Left lung (tissue), 10 donors: ENCODE results near the gene CHRM4. TPM values are rescaled to one million over a fixed set of nuclear protein-coding genes. Genes with fewer than 3 reads are reported as not detected.

Experiments
- ATAC-seq: fragments of 200-7000 bp; cut with Tn5 transposase; one replicate; pipeline ENCODE4 v1.9.1; 2020; ENCODE audit warnings: moderate library complexity
- DNase-seq, 4 donors: peaks; one replicate each; pipeline ENCODE4 v3.0.0-alpha.2; 2013 to 2020
- H3K27ac ChIP-seq, 2 donors: fragments of 200-600 bp; sonication (generic) in 1 of 2; one replicate each; pipeline versions ENCODE4 v1.5.0 to v1.8.0; 2020 to 2021
- H3K27me3 ChIP-seq, 2 donors: fragments of 200-600 bp; sonication (generic) in 1 of 2; one replicate each; pipeline versions ENCODE4 v1.5.0 to v1.8.0; 2020 to 2021
- H3K36me3 ChIP-seq, 2 donors: fragments of 200-600 bp; sonication (generic) in 1 of 2; one replicate each; pipeline versions ENCODE4 v1.5.0 to v1.8.0; 2020 to 2021
- H3K4me1 ChIP-seq, 2 donors: fragments of 200-600 bp; one replicate each; pipeline ENCODE4 v1.8.0; 2021
- H3K4me3 ChIP-seq, 2 donors: fragments of 200-600 bp; sonication (generic) in 1 of 2; one replicate each; pipeline versions ENCODE4 v1.5.0 to v1.8.0; 2020 to 2021; ENCODE audit warnings: mild to moderate bottlenecking in 1 of 2
- H3K9me3 ChIP-seq, 2 donors: fragments of 200-600 bp; sonication (generic) in 1 of 2; one replicate each; pipeline versions ENCODE4 v1.5.0 to v1.8.0; 2020 to 2021
- intact Hi-C, 2 donors: fragments of 100-400 bp; cut with DNase I; formaldehyde crosslinking; loops; one replicate each; pipeline versions ENCODE4 v1.11.2 to v1.14.2; 2022
- polyA plus RNA-seq, 6 donors: library from polyadenylated mRNA; unstranded; fragments of 120-200 nt; gene quantifications; one replicate each; pipeline ENCODE4 v1.2.1, GENCODE V29; 2013; ENCODE audit not compliant: insufficient read length in 6 of 6
- total RNA-seq, 2 donors: library from RNA; stranded (reverse); fragmentation: NEBNext Ultra II Directional; extraction: Animal tissue kit (Norgen Biotek cat#: 25700); gene quantifications; one replicate each; pipeline ENCODE4 v1.2.1, GENCODE V29; 2021
- TF ChIP-seq, protein P1 (sequence below), 2 donors: fragments of 200-600 bp; sonication (generic) in 1 of 2; IDR thresholded peaks; one replicate each; pipeline versions ENCODE4 v1.5.0 to v1.8.0; 2021; ENCODE audit warnings: antibody characterized with exemption in 2 of 2
- donor health status: DM: no; HTN: yes; CAD: no.
- donor health status: DM: no; HTN: no; CAD: no.

The CHRM4 gene
- total and polyA plus RNA-seq, 8 donors: 0.10 to 0.21 (median 0.14) TPM; not detected in 3

DNA sequence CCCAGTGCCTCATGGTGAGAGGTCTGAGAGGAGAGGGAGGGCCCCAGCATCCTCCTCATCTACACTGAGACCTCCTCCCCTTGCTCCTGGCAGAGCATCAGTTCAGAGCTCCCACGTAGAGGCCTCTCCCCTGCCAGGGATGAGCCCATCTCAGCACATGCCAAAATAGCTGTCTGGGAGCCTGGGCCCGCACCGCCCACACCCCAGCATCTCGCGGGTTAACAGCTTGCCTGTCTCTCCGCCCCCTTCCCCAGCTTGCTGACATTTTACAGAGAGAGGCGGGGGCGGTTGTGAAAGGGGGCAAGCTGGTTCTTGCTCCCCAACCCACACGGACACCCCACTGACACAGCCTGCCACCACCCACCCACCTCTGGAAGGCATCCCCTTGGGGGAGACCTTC, 37.9 kb downstream of the CHRM4 start:
- no peaks in the 10 kb centered on the region for H3K27me3 ChIP-seq
- peak overlapping the region in 1 of 2 donors; percentile 34 for H3K27ac ChIP-seq
- intact Hi-C loops: no loop called here
- peaks cover 0 to 4% of the 10 kb centered on the region in 2 donors for H3K36me3 ChIP-seq
- ATAC-seq (no peak), DNase-seq (peak in 1 of 4 donors; percentile 37)
- H3K9me3 ChIP-seq: no peaks in the 10 kb centered on the region
- H3K4me1 ChIP-seq: peaks cover 5 to 94% of the 10 kb centered on the region in 2 donors
- no peak overlapping the region for H3K4me3 ChIP-seq
- TF ChIP-seq, protein P1, sequence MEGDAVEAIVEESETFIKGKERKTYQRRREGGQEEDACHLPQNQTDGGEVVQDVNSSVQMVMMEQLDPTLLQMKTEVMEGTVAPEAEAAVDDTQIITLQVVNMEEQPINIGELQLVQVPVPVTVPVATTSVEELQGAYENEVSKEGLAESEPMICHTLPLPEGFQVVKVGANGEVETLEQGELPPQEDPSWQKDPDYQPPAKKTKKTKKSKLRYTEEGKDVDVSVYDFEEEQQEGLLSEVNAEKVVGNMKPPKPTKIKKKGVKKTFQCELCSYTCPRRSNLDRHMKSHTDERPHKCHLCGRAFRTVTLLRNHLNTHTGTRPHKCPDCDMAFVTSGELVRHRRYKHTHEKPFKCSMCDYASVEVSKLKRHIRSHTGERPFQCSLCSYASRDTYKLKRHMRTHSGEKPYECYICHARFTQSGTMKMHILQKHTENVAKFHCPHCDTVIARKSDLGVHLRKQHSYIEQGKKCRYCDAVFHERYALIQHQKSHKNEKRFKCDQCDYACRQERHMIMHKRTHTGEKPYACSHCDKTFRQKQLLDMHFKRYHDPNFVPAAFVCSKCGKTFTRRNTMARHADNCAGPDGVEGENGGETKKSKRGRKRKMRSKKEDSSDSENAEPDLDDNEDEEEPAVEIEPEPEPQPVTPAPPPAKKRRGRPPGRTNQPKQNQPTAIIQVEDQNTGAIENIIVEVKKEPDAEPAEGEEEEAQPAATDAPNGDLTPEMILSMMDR (IDR thresholded peaks at IDR 0.05): no peak

DNA sequence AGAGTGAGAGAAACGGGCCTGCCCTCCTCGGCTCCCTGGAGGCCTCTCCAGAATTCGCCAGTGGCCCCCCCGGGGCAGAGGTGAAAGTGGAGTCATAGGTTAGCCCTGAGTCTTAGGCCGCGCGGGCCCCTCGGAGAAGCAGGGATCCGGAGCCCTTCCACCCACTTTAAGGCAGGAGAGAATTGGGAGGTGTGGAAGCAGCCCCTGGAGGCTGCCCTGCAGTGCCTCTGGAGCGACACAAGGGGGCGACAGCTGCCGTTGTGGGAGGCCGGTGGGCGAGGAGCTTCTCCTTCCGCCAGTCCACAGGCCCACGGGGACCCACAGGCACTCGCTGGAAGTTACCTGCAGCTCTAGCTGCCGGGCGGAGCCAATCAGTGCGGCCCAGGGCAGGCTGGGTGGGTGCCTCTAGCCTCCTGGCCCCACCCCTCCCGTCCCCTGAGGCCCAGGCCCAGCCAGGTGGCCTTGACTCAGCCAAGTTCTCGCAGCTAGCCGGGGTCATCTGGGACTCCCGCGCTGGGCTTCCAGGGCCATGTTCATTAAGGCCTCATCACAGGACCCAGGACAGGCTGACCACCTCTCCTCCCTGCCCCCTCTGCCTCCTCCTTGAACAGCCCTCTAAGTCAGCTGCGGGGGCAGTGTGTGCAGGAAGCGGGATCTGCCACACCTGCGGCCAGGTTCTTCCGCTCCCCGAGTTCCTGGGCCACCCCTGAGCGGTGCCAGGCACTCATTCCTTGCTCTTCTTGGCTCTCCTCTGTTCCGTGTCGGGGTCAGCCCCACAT, 39.3 kb downstream of the CHRM4 start:
- DNase-seq: peak in 1 of 4 donors; percentile 88
- TF ChIP-seq, protein P1 (IDR thresholded peaks at IDR 0.05): peak; percentile 74 to 93
- intact Hi-C loops: no loop called here
- no peaks in the 10 kb centered on the region for H3K27me3 ChIP-seq
- H3K4me3 ChIP-seq: no peak overlapping the region
- peaks cover 13 to 89% of the 10 kb centered on the region in 2 donors for H3K4me1 ChIP-seq
- H3K36me3 ChIP-seq: peaks cover 0 to 4% of the 10 kb centered on the region in 2 donors
- no peak for ATAC-seq
- H3K9me3 ChIP-seq: no peaks in the 10 kb centered on the region
- peak overlapping the region in 1 of 2 donors; percentile 33 for H3K27ac ChIP-seq

DNA sequence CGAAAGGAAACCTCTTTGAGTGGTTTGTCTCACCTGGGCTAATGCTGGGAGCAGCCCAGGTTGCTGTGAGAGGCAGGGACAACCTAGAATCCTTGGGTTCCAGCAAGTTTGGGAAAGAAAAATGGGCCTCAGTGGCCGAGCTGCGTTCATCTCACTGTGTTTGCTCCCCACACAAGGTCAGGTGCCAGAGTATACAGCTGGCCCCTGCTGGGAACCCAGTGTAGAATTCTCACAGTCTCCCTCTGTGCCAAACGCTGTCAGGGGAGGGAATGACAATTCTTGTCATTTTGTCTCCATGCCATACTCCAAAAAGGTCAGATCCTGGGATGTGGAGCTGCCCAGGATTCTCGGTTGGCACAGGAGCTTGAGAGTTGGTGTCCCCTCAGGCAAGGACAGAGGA, 40.0 kb downstream of the CHRM4 start:
- Histone ChIP-seq H3K36me3 (peaks cover 0 to 4% of the 10 kb centered on the region in 2 donors), H3K4me3 (no peak overlapping the region), H3K4me1 (peaks cover 13 to 88% of the 10 kb centered on the region in 2 donors), H3K27ac (peak overlapping the region in 1 of 2 donors; percentile 26), H3K9me3 (no peaks in the 10 kb centered on the region), H3K27me3 (no peaks in the 10 kb centered on the region)
- intact Hi-C loops: no loop called here
- DNase-seq: no peak
- TF ChIP-seq, protein P1 (IDR thresholded peaks at IDR 0.05): no peak
- no peak for ATAC-seq

DNA sequence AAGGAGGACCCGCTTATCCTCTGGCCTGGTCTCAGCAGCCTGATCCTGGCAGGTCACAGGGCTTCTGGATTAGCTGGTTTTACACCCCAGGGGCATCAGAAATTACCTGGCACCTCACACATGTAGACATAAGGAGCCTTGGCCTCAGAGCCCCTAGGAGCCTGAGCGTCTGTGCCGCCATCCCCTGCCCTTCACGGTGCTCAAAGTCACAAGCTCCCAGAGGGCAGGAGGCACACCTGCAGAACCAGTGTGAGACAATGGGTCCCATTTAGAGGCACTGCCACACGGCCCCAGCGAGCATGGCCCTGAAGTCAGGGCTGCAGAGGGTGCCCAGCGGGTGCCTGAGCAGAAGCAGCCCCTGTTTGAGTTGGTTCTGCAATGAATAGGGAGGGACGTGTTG, 40.4 kb downstream of the CHRM4 start:
- TF ChIP-seq, protein P1 (IDR thresholded peaks at IDR 0.05): no peak
- H3K4me1 ChIP-seq: peaks cover 13 to 88% of the 10 kb centered on the region in 2 donors

DNA sequence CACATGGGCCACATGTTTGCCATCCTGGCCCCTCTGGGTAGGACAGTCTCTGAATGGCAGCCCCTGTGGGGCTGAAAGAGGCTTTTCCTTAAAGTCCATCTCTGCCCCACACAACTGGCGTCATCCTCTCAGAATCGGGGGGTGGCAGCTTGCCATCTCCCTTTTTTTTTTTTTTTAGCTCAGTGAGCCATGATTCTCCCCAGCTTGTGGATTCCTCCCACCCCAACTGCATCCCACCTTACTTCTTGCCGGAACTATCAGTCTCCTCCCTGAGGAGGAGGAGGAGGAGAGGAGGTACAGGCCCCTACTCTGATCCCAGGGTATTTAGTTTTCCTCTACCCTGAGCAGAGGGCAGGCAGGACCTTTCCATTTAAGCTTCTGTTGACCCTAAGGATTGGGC, 40.9 kb downstream of the CHRM4 start:
- H3K9me3 ChIP-seq: no peaks in the 10 kb centered on the region
- peak overlapping the region in 1 of 2 donors; percentile 26 for H3K27ac ChIP-seq
- no peak for ATAC-seq
- H3K36me3 ChIP-seq: no peaks in the 10 kb centered on the region
- TF ChIP-seq, protein P1 (IDR thresholded peaks at IDR 0.05): no peak
- no peak for DNase-seq
- intact Hi-C loops: no loop called here
- no peaks in the 10 kb centered on the region for H3K27me3 ChIP-seq
- H3K4me3 ChIP-seq: no peak overlapping the region
- peaks cover 13 to 88% of the 10 kb centered on the region in 2 donors for H3K4me1 ChIP-seq

More for the DNA sequence above, 40.4 kb downstream of the CHRM4 start:
- H3K9me3 ChIP-seq: no peaks in the 10 kb centered on the region
- H3K4me3 ChIP-seq: no peak overlapping the region
- DNase-seq: no peak
- ATAC-seq: no peak
- peaks cover 0 to under 1% of the 10 kb centered on the region in 2 donors for H3K36me3 ChIP-seq
- H3K27me3 ChIP-seq: no peaks in the 10 kb centered on the region
- intact Hi-C loops: no loop called here
- H3K27ac ChIP-seq: peak overlapping the region in 1 of 2 donors; percentile 26
